B cell (primary cell): Measurements from ENCODE around the gene UQCR11. TPM values are rescaled to one million over a fixed set of nuclear protein-coding genes. Genes with fewer than 3 reads are reported as not detected.

Experiments used
- ATAC-seq: fragments of 200-7000 bp; cut with Tn5 transposase; one replicate; pipeline ENCODE4 v1.10.0; 2021; ENCODE audit warnings: low read depth, mild to moderate bottlenecking, moderate number of reproducible peaks, moderate library complexity
- CTCF ChIA-PET: fragments of 350-600 bp; sonication (Branson Sonifier 250); formaldehyde crosslinking; loops from one replicate; lab custom pipeline; 2021; ENCODE audit warnings: antibody characterized with exemption, inconsistent platforms; lab: Charles Lee
- POLR2A ChIA-PET: fragments of 350-600 bp; sonication (Branson Sonifier 250); formaldehyde crosslinking; loops from one replicate; lab custom pipeline; 2021; ENCODE audit warnings: antibody characterized with exemption; lab: Charles Lee
- DNase-seq: peaks from one replicate; pipeline ENCODE4 v3.0.0; 2013
- H2AFZ ChIP-seq: 2 replicates; pipeline ENCODE4 v1.6.1; 2012; ENCODE audit warnings: mild to moderate bottlenecking, low read depth, low read length; ENCODE audit not compliant: insufficient read depth, poor library complexity, severe bottlenecking
- H3K27ac ChIP-seq, 2 donors: 1 replicate in 1 of 2; 2 replicates in 1 of 2; pipeline ENCODE4 v1.5.1; 2012 to 2013; ENCODE audit warnings: low read length in 2 of 2, mild to moderate bottlenecking in 2 of 2, moderate library complexity in 1 of 2
- H3K27me3 ChIP-seq, 4 experiments: fragments of 200-600 bp in 1 of 4; sonication (generic) in 1 of 4; replicated peaks in 1 of 4; 1 replicate in 2 of 4; 2 replicates in 2 of 4; pipeline versions ENCODE4 v1.6.1 to v1.7.0; 2013 to 2016; ENCODE audit warnings: low read length in 3 of 4, mild to moderate bottlenecking in 2 of 4, mixed read lengths in 1 of 4, moderate library complexity in 1 of 4; ENCODE audit not compliant: insufficient read depth in 4 of 4, control insufficient read depth in 3 of 4; ENCODE audit errors: control extremely low read depth in 1 of 4
- H3K36me3 ChIP-seq, 2 experiments: replicated peaks in 1 of 2; 1 replicate in 1 of 2; 2 replicates in 1 of 2; pipeline versions ENCODE4 v1.6.1 to v1.7.1; 2013; ENCODE audit warnings: low read length in 1 of 2; ENCODE audit not compliant: insufficient read depth in 2 of 2, control insufficient read depth in 1 of 2; ENCODE audit errors: control extremely low read depth in 1 of 2, extremely low read depth in 1 of 2
- H3K4me1 ChIP-seq, 2 donors: fragments of 200-600 bp in 1 of 2; sonication (generic) in 1 of 2; 1 replicate in 1 of 2; 2 replicates in 1 of 2; pipeline versions ENCODE4 v1.5.1 to v1.6.1; 2013 to 2017; ENCODE audit warnings: low read length in 2 of 2; ENCODE audit not compliant: control insufficient read depth in 2 of 2, insufficient read depth in 2 of 2
- H3K4me2 ChIP-seq: replicated peaks from 2 replicates; pipeline ENCODE3; 2012; ENCODE audit warnings: mild to moderate bottlenecking, low read depth, low read length; ENCODE audit not compliant: poor library complexity, severe bottlenecking
- H3K4me3 ChIP-seq, 5 experiments: fragments of 200-600 bp in 1 of 5; sonication (generic) in 1 of 5; 1 replicate in 3 of 5; 2 replicates in 2 of 5; pipeline versions ENCODE4 v1.5.1 to v1.7.0; 2011 to 2016; ENCODE audit warnings: low read length in 4 of 5, mild to moderate bottlenecking in 4 of 5, low read depth in 2 of 5, control low read depth in 1 of 5, moderate library complexity in 1 of 5; ENCODE audit not compliant: insufficient read depth in 1 of 5; ENCODE audit errors: control extremely low read depth in 1 of 5, extremely low read depth in 1 of 5
- H3K79me2 ChIP-seq: fragments of 200-600 bp; sonication (generic); one replicate; pipeline ENCODE4 v1.6.0; 2016; ENCODE audit warnings: low read length; ENCODE audit not compliant: control insufficient read depth, insufficient read depth
- H3K9ac ChIP-seq: fragments of 200-600 bp; sonication (generic); 2 replicates; pipeline ENCODE4 v1.6.1; 2017; ENCODE audit warnings: mild to moderate bottlenecking, low read length, moderate library complexity
- H3K9me3 ChIP-seq, 3 donors: one replicate each; pipeline versions ENCODE4 v1.6.1 to v1.7.1; 2013; ENCODE audit warnings: low read length in 2 of 3; ENCODE audit not compliant: control insufficient read depth in 2 of 3, insufficient read depth in 1 of 3; ENCODE audit errors: control extremely low read depth in 1 of 3
- H4K20me1 ChIP-seq: 2 replicates; pipeline ENCODE4 v1.6.0; 2012; ENCODE audit warnings: mild to moderate bottlenecking, low read length; ENCODE audit not compliant: insufficient read depth, control insufficient read depth, poor library complexity, severe bottlenecking
- H3K27ac Mint-ChIP-seq: one replicate; pipeline ENCODE4 v1.8.0; 2021; ENCODE audit warnings: mixed read lengths
- H3K27me3 Mint-ChIP-seq: one replicate; pipeline ENCODE4 v1.8.0; 2021; ENCODE audit warnings: mixed read lengths
- H3K4me1 Mint-ChIP-seq: one replicate; pipeline ENCODE4 v1.8.0; 2021; ENCODE audit warnings: mixed read lengths
- H3K4me3 Mint-ChIP-seq: one replicate; pipeline ENCODE4 v1.8.0; 2021; ENCODE audit warnings: mixed read lengths
- H3K9me3 Mint-ChIP-seq: one replicate; pipeline ENCODE4 v1.8.0; 2022; ENCODE audit warnings: mixed read lengths; ENCODE audit not compliant: insufficient read depth
- CTCF ChIP-seq: fragments of 200-600 bp; IDR thresholded peaks from one replicate; pipeline ENCODE4 v1.8.0; 2022; ENCODE audit warnings: antibody characterized with exemption, mild to moderate bottlenecking
- EZH2 ChIP-seq: IDR thresholded peaks from 2 replicates; pipeline ENCODE4 v1.6.1; 2012; ENCODE audit warnings: borderline replicate concordance, low read depth, mild to moderate bottlenecking, moderate library complexity, low read length; ENCODE audit not compliant: insufficient read depth, poor library complexity, severe bottlenecking
- WGBS: methylation state at CpG from one replicate; pipeline ENCODE4 v1.1.5; 2013; ENCODE audit warnings: missing lambda C conversion rate; ENCODE audit not compliant: insufficient coverage; 5-methylcytosine and 5-hydroxymethylcytosine counted together
- intact Hi-C: fragments of 100-400 bp; cut with micrococcal nuclease; formaldehyde crosslinking; loops from one replicate; pipeline ENCODE4 v1.10.0; 2022
- polyA plus RNA-seq: library from polyadenylated mRNA; depleted of rRNA; stranded (reverse); fragments of >200 nt; gene quantifications from 2 replicates; pipeline ENCODE4 v1.2.3, GENCODE V29; 2012
- total RNA-seq, 2 donors: library from RNA; stranded (reverse); fragments of 120-200 nt in 1 of 2; gene quantifications; 1 replicate in 1 of 2; 2 replicates in 1 of 2; pipeline versions ENCODE4 v1.2.3 to v1.2.4, GENCODE V29; 2013 to 2022

Gene UQCR11
- total and polyA plus RNA-seq, 2 donors (not counting 1 experiment from before 2014, with no cell fraction given), result 59.5 to 66.8 TPM

- Mint-ChIP-seq H3K27ac (peak overlapping the region; percentile 97), H3K27me3 (no peaks in the 10 kb centered on the region), H3K4me3 (peak overlapping the region; percentile 96), H3K9me3 (no peaks in the 10 kb centered on the region), H3K4me1 (peaks cover 64% of the 10 kb centered on the region)
- Histone ChIP-seq H4K20me1 (peaks cover 46% of the 10 kb centered on the region), H2AFZ (peak overlapping the region; percentile 32), H3K79me2 (peaks cover 45% of the 10 kb centered on the region), H3K27ac (peak overlapping the region; percentile 52 to 70), H3K36me3 (peaks cover 0 to 16% of the 10 kb centered on the region in 2 experiments), H3K9ac (peak overlapping the region; percentile 70), H3K4me3 (peak overlapping the region; percentile 62 to 74 (median 67)), H3K4me2 (peak overlapping the region; percentile 87), H3K27me3 (no peaks in the 10 kb centered on the region), H3K9me3 (peaks cover 0 to 3% (median 0%) of the 10 kb centered on the region in 3 donors), H3K4me1 (peaks cover 46 to 80% of the 10 kb centered on the region in 2 donors)
- intact Hi-C loops, result loop anchor here (1.0 to 5.0 kb wide), 2 partner anchors 45 to 196 kb away; partner anchors contain the start of gene REXO1
- CTCF ChIA-PET, result interaction anchor here (0.9 to 7.3 kb wide), 8 partner anchors 11 to 106 kb away, joined by 3 to 114 read pairs (median 6); no protein-coding TSS in a partner anchor
- WGBS, result under 1% methylated on average over 75 of the region's 101 CpGs
- no peak for ATAC-seq
- no peak for TF ChIP-seq CTCF
- TF ChIP-seq EZH2, result no peak
- DNase-seq, result peak; percentile 76
- POLR2A ChIA-PET, result interaction anchor here (0.7 to 4.7 kb wide), 7 partner anchors 10 to 59 kb away, joined by 3 to 46 read pairs (median 7); partner anchors contain the start of genes MBD3 and UQCR11
These were observed 46.5 kb upstream of the UQCR11 start for GRCh38 chr19:1651568-1652291.
